Osteoblast (primary cell): ENCODE results near the gene CSTB. TPM values are rescaled to one million over a fixed set of nuclear protein-coding genes. Genes with fewer than 3 reads are reported as not detected.

ENCODE experiments used
- DNase-seq: peaks from one replicate; pipeline ENCODE4 v3.0.0; 2011; ENCODE audit warnings: low spot score, mixed read lengths; ENCODE audit not compliant: insufficient read length; ENCODE audit errors: missing footprints
- H2AFZ ChIP-seq: 2 replicates; pipeline ENCODE4 v1.6.0; 2011; ENCODE audit warnings: mild to moderate bottlenecking, low read length
- H3K27ac ChIP-seq: 2 replicates; pipeline ENCODE4 v1.5.1; 2011; ENCODE audit warnings: mild to moderate bottlenecking, low read depth, low read length, moderate library complexity
- H3K27me3 ChIP-seq: 2 replicates; pipeline ENCODE4 v1.6.0; 2012; ENCODE audit warnings: mild to moderate bottlenecking, control low read depth, inconsistent platforms, low read length, moderate library complexity; ENCODE audit not compliant: insufficient read depth
- H3K36me3 ChIP-seq: 2 replicates; pipeline ENCODE4 v1.5.1; 2011; ENCODE audit warnings: mild to moderate bottlenecking, low read length, control low read depth, moderate library complexity; ENCODE audit not compliant: insufficient read depth
- H3K4me1 ChIP-seq: 2 replicates; pipeline ENCODE4 v1.5.1; 2011; ENCODE audit warnings: mild to moderate bottlenecking, low read length, control low read depth, moderate library complexity; ENCODE audit not compliant: insufficient read depth
- H3K4me2 ChIP-seq: 2 replicates; pipeline ENCODE4 v1.6.0; 2011; ENCODE audit warnings: mild to moderate bottlenecking, low read length; ENCODE audit not compliant: insufficient read depth
- H3K4me3 ChIP-seq: fragments of 200-600 bp; sonication (generic); 3 replicates; pipeline ENCODE4 v1.5.1; 2012; ENCODE audit warnings: mild to moderate bottlenecking, low read length, inconsistent platforms; ENCODE audit not compliant: insufficient read depth
- H3K79me2 ChIP-seq: 2 replicates; pipeline ENCODE4 v1.6.0; 2012; ENCODE audit warnings: mild to moderate bottlenecking, low read length, control low read depth, inconsistent platforms; ENCODE audit not compliant: insufficient read depth
- H3K9me3 ChIP-seq: 2 replicates; pipeline ENCODE4 v1.5.1; 2011; ENCODE audit warnings: low read depth, low read length, control low read depth
- H4K20me1 ChIP-seq: 2 replicates; pipeline ENCODE4 v1.6.0; 2012; ENCODE audit warnings: mild to moderate bottlenecking, low read length, control low read depth; ENCODE audit not compliant: insufficient read depth
- small RNA-seq: library from RNA; depleted of rRNA; stranded (forward); fragments of <200 nt; gene quantifications from one replicate; pipeline ENCODE3, GENCODE V24; 2012
- total RNA-seq: library from RNA; depleted of rRNA; stranded (reverse); fragments of >200 nt; gene quantifications from 2 replicates; pipeline ENCODE4 v1.2.3, GENCODE V29; 2012
- TF ChIP-seq, protein P1 (sequence below): IDR thresholded peaks from 2 replicates; pipeline ENCODE4 v1.5.1; 2011; ENCODE audit warnings: mild to moderate bottlenecking, low read depth, low read length, moderate library complexity; ENCODE audit errors: extremely low read depth

Gene CSTB
- total RNA-seq, 1 donor: 14.8 TPM

DNA sequence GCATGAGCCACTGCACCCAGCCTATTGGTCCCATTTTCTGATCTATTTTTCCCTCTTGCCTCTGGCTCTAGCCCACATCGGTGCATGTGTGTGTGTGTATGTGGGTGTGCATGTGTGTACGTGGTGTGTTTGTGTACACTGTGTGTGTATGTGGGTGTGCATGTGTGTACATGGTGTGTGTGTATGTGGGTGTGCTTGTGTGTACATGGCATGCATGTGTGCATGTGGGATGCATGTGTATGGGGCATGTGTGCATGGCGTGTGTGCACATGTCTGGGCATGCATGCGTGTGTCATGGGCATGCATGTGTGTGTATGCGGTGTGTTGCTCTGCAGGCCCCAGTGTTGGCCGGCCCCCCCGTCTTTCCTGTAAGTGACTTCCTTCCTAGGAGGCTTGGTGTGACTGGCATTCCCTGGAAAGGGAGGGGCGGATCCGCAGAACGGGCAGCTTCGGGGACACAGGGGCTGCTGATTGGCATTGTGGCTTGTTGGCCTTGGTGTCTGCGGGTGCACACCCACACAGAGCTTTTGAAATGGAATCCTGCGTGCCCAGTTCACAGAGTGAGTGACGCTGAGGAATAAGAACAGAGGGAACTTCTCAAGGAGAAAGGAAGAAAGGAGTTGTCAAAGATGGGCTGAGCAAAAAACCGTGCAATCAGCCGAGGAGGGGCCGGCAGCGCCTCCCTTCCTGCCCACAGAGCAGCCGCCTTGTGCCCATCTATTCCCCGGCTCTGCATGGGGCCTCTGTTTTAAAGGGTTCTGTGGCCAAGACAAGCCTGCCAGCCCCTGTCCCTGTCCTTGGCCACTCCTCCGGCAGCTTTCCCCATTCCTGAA lies 49.2 kb downstream of the CSTB start:
- Histone ChIP-seq H2AFZ (no peak overlapping the region), H3K4me2 (peak overlapping the region; percentile 81), H3K27me3 (no peaks in the 10 kb centered on the region), H3K36me3 (peaks cover 12% of the 10 kb centered on the region), H3K4me3 (peak overlapping the region; percentile 17), H3K79me2 (peaks cover 79% of the 10 kb centered on the region), H3K27ac (peak overlapping the region; percentile 89), H3K9me3 (no peaks in the 10 kb centered on the region), H4K20me1 (peaks cover 36% of the 10 kb centered on the region), H3K4me1 (peaks cover 28% of the 10 kb centered on the region)
- TF ChIP-seq, protein P1, sequence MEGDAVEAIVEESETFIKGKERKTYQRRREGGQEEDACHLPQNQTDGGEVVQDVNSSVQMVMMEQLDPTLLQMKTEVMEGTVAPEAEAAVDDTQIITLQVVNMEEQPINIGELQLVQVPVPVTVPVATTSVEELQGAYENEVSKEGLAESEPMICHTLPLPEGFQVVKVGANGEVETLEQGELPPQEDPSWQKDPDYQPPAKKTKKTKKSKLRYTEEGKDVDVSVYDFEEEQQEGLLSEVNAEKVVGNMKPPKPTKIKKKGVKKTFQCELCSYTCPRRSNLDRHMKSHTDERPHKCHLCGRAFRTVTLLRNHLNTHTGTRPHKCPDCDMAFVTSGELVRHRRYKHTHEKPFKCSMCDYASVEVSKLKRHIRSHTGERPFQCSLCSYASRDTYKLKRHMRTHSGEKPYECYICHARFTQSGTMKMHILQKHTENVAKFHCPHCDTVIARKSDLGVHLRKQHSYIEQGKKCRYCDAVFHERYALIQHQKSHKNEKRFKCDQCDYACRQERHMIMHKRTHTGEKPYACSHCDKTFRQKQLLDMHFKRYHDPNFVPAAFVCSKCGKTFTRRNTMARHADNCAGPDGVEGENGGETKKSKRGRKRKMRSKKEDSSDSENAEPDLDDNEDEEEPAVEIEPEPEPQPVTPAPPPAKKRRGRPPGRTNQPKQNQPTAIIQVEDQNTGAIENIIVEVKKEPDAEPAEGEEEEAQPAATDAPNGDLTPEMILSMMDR: no peak
- peak; percentile 80 for DNase-seq

Small RNAs within 50 kb of the gene (small RNA-seq; reads per million reads assigned to genes)
- not detected for gene AP001052.1

Other genes with a start within 250 kb of the CSTB start
- 1.8 and 2.1 TPM in 2 replicates for gene HSF2BP, start 116.8 kb downstream of the CSTB start, total RNA-seq
- 17.4 TPM in 2 replicates for gene RRP1B, start 116.7 kb downstream of the CSTB start, total RNA-seq
- gene PDXK, start 57.2 kb downstream of the CSTB start, total RNA-seq: 88.4 and 89.4 TPM in 2 replicates
- 16.5 and 18.5 TPM in 2 replicates for gene RRP1, start 13.3 kb upstream of the CSTB start, total RNA-seq
- 37.4 and 47.4 TPM in 2 replicates for gene AGPAT3, start 88.9 kb upstream of the CSTB start, total RNA-seq
- 33.0 and 36.2 TPM in 2 replicates for gene TRAPPC10, start 236.0 kb upstream of the CSTB start, total RNA-seq